Measurements from ENCODE around the gene ARL6.

- no peak for TF ChIP-seq CTCF (conservative IDR thresholded peaks at IDR 0.05)
- TF ChIP-seq ZFX (IDR thresholded peaks at IDR 0.05), result no peak
These were observed 50.8 kb downstream of the ARL6 start for GRCh38 chr3:97815149-97815917.
